ENCODE measurements around the gene NPTN. TPM values are rescaled to one million over a fixed set of nuclear protein-coding genes. Genes with fewer than 3 reads are reported as not detected.
A peak's percentile ranks its signal among the peaks of the same experiment; 100 is the strongest.
"Not testable (repeated sequence)": the region's sequence is repeated elsewhere in the genome, so short reads cannot be mapped to it uniquely, and the experiment has no call there.

NPTN gene
- polyA plus RNA-seq, 3 donors = 86.5 to 137 (median 88.0) TPM

DNA sequence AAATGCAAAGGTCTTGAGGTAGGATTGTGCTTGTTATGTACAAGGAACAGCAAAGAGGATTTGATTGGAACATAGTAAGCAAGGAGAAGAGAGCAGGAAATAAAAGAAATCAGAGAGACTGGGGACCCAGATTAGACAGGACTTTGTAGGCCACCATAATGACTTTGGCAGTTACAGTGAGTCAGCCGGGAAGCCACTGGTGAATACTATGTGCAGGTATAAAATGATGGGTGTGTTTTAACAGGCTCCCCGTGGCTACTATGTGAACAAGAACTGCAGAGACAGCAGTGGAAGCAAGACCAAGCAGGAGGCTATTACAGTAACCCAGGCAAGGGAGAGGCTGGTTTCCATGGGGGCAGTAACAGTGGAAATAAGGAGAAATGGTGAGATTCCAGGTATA, 55.2 kb downstream of the NPTN start:
- H3K4me3 ChIP-seq (replicated peaks in 1 of 3; ENCODE audit: low read depth in 2 of 3, low read length in 3 of 3) = no peak overlapping the region
- intact Hi-C loops (cut with micrococcal nuclease) = no loop called here
- H3K27ac Mint-ChIP-seq = peak overlapping the region in 2 of 7 donors; percentile 3 to 7
- H3K4me1 Mint-ChIP-seq = peaks cover 4% of the 10 kb centered on the region
- peaks cover 0 to under 1% of the 10 kb centered on the region in 2 donors for H3K4me1 ChIP-seq (ENCODE audit: control insufficient read depth in 1 of 2, insufficient read depth in 2 of 2, low read length in 2 of 2)
- H3K79me2 ChIP-seq (ENCODE audit: insufficient read depth, low read length) = peaks cover 4% of the 10 kb centered on the region
- H3K27me3 ChIP-seq (ENCODE audit: control insufficient read depth in 2 of 2, insufficient read depth in 2 of 2, low read length in 2 of 2) = no peaks in the 10 kb centered on the region
- H2AFZ ChIP-seq (ENCODE audit: insufficient read depth, low read depth, low read length, poor library complexity, severe bottlenecking) = no peak overlapping the region
- peaks cover 80 to 92% of the 10 kb centered on the region in 2 donors for H3K36me3 Mint-ChIP-seq
- H3K4me3 Mint-ChIP-seq = no peak overlapping the region
- H3K36me3 ChIP-seq (replicated peaks in 1 of 2; ENCODE audit: control insufficient read depth in 1 of 2, insufficient read depth in 2 of 2, low read length in 2 of 2) = peaks cover 77 to 94% of the 10 kb centered on the region in 2 donors
- DNase-seq = no peak
- H3K9ac ChIP-seq (ENCODE audit: insufficient read depth, low read length, poor library complexity, severe bottlenecking) = no peak overlapping the region
- TF ChIP-seq, protein P1, sequence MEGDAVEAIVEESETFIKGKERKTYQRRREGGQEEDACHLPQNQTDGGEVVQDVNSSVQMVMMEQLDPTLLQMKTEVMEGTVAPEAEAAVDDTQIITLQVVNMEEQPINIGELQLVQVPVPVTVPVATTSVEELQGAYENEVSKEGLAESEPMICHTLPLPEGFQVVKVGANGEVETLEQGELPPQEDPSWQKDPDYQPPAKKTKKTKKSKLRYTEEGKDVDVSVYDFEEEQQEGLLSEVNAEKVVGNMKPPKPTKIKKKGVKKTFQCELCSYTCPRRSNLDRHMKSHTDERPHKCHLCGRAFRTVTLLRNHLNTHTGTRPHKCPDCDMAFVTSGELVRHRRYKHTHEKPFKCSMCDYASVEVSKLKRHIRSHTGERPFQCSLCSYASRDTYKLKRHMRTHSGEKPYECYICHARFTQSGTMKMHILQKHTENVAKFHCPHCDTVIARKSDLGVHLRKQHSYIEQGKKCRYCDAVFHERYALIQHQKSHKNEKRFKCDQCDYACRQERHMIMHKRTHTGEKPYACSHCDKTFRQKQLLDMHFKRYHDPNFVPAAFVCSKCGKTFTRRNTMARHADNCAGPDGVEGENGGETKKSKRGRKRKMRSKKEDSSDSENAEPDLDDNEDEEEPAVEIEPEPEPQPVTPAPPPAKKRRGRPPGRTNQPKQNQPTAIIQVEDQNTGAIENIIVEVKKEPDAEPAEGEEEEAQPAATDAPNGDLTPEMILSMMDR (IDR thresholded peaks at IDR 0.05) = no peak
- peaks cover 0 to 2% (median 0%) of the 10 kb centered on the region in 3 donors for H3K27me3 Mint-ChIP-seq (ENCODE audit: low read depth in 3 of 3)
- peaks cover 78% of the 10 kb centered on the region for H4K20me1 ChIP-seq (ENCODE audit: insufficient read depth, low read length)
- no peak overlapping the region for H3K4me2 ChIP-seq (replicated peaks; ENCODE audit: extremely low read depth, low read length, poor library complexity, severe bottlenecking)
- WGBS (ENCODE audit: insufficient coverage) = 96% methylated on average over 2 of the region's 2 CpGs
- H3K9me3 ChIP-seq (replicated peaks in 1 of 2; ENCODE audit: control insufficient read depth in 1 of 2, insufficient read depth in 1 of 2, low read length in 2 of 2) = no peaks in the 10 kb centered on the region
- H3K9me3 Mint-ChIP-seq = no peaks in the 10 kb centered on the region
- H3K27ac ChIP-seq (ENCODE audit: low read depth in 1 of 2, low read length in 2 of 2) = no peak overlapping the region

DNA sequence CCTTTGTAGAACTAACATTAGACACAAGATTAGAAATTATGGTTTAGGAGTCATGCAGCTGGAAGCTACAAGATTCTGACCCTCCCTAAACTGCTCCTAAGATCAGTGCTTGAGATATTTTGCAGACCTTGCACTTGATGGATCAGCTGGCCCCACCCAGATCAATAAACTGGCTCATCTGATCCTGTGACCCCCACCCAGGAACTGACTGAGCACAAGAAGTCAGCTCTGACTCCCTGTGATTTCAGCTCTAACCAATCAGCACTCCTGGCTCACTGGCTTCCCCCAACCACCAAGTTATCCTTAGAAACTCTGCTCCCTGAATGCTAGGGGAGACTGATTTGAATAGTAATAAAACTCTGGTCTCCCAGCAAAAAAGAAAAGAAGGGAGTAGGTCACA, 55.6 kb downstream of the NPTN start:
- H3K4me1 Mint-ChIP-seq; H3K9me3 ChIP-seq (replicated peaks in 1 of 2; ENCODE audit: control insufficient read depth in 1 of 2, insufficient read depth in 1 of 2, low read length in 2 of 2); H3K9me3 Mint-ChIP-seq; H3K4me3 Mint-ChIP-seq; H3K9ac ChIP-seq (ENCODE audit: insufficient read depth, low read length, poor library complexity, severe bottlenecking); H3K27me3 Mint-ChIP-seq (ENCODE audit: low read depth in 3 of 3); H2AFZ ChIP-seq (ENCODE audit: insufficient read depth, low read depth, low read length, poor library complexity, severe bottlenecking); H3K4me2 ChIP-seq (replicated peaks; ENCODE audit: extremely low read depth, low read length, poor library complexity, severe bottlenecking); intact Hi-C loops (cut with micrococcal nuclease); H3K79me2 ChIP-seq (ENCODE audit: insufficient read depth, low read length); H3K4me1 ChIP-seq (ENCODE audit: control insufficient read depth in 1 of 2, insufficient read depth in 2 of 2, low read length in 2 of 2); DNase-seq; H3K27me3 ChIP-seq (ENCODE audit: control insufficient read depth in 2 of 2, insufficient read depth in 2 of 2, low read length in 2 of 2); H3K27ac ChIP-seq (ENCODE audit: low read depth in 1 of 2, low read length in 2 of 2); H3K4me3 ChIP-seq (replicated peaks in 1 of 3; ENCODE audit: low read depth in 2 of 3, low read length in 3 of 3): not testable (repeated sequence)
- Mint-ChIP-seq H3K27ac (peak overlapping the region in 1 of 7 donors; percentile 7), H3K36me3 (peaks cover 80 to 92% of the 10 kb centered on the region in 2 donors)
- Histone ChIP-seq H4K20me1 (ENCODE audit: insufficient read depth, low read length) (peaks cover 78% of the 10 kb centered on the region), H3K36me3 (replicated peaks in 1 of 2; ENCODE audit: control insufficient read depth in 1 of 2, insufficient read depth in 2 of 2, low read length in 2 of 2) (peaks cover 79 to 94% of the 10 kb centered on the region in 2 donors)

All from CD14-positive monocyte (primary cell).